ENCODE data around the gene UPB1.

Gene UPB1

DNA sequence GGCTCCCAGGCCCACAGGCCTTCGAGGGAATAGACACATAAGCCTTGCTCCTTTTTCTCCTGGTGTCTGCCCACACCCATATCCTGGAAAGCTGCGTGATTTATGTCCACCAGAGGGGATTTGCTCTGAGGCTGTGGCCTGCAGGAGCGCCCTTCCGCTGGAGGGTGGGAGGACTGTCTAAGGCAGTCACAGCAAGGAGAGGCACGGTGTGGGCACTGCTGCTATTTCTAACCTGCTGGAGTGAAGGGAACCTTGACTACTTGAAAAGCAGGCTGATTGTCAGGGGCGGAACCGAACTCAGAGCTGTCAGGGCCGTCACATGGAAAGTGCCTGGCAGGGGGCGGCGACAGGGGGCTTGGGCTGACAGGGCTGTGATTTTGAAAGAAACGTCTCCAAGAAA is 3.7 kb downstream of the UPB1 start:
- TF ChIP-seq ARNT (IDR thresholded peaks at IDR 0.05) (no peak), SP1 (IDR thresholded peaks at IDR 0.05) (no peak)
- TF ChIP-seq, protein P1, sequence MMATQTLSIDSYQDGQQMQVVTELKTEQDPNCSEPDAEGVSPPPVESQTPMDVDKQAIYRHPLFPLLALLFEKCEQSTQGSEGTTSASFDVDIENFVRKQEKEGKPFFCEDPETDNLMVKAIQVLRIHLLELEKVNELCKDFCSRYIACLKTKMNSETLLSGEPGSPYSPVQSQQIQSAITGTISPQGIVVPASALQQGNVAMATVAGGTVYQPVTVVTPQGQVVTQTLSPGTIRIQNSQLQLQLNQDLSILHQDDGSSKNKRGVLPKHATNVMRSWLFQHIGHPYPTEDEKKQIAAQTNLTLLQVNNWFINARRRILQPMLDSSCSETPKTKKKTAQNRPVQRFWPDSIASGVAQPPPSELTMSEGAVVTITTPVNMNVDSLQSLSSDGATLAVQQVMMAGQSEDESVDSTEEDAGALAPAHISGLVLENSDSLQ (IDR thresholded peaks at IDR 0.05): 0 out of 2 replicates have a peak, but pooled peaks have one; percentile 60
- DNase-seq (ENCODE audit: extremely low spot score): no peak
- CTCF ChIA-PET: no interaction called here
- POLR2A ChIA-PET: no interaction called here

DNA sequence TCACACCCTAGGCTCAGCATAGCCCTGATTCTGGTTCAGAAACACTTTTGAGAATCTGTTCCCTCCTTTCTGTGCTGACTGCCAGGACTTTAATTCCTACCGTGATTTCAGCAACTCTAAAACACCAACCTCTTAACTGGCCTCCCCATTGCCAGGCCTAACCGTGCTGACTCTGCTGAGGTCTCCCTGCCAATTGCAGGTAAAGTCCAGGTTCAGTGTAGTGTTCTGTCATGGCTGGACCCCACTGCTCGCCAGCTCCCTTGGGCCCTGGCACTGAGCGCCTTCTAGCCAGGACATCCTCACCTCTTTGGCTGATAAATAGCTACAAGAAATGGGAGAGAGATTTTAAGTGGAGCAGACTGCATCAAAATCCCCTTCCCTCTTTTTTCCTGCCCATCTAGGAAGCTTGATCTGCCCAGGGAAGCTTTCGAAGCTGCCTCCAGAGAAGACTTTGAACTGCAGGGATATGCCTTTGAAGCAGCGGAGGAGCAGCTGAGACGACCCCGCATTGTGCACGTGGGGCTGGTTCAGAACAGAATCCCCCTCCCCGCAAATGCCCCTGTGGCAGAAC is 4.7 kb downstream of the UPB1 start:
- no peak for DNase-seq (ENCODE audit: extremely low spot score)
- POLR2A ChIA-PET: no interaction called here
- no peak for TF ChIP-seq BHLHE40 (IDR thresholded peaks at IDR 0.05; ENCODE audit: borderline replicate concordance)
- TF ChIP-seq, protein P1 (IDR thresholded peaks at IDR 0.05): no peak
- TF ChIP-seq HDGF (IDR thresholded peaks at IDR 0.05; ENCODE audit: borderline replicate concordance): no peak
- no peak for TF ChIP-seq NFRKB (IDR thresholded peaks at IDR 0.05)
- no peak for TF ChIP-seq SP1 (IDR thresholded peaks at IDR 0.05)
- CTCF ChIA-PET: no interaction called here

DNA sequence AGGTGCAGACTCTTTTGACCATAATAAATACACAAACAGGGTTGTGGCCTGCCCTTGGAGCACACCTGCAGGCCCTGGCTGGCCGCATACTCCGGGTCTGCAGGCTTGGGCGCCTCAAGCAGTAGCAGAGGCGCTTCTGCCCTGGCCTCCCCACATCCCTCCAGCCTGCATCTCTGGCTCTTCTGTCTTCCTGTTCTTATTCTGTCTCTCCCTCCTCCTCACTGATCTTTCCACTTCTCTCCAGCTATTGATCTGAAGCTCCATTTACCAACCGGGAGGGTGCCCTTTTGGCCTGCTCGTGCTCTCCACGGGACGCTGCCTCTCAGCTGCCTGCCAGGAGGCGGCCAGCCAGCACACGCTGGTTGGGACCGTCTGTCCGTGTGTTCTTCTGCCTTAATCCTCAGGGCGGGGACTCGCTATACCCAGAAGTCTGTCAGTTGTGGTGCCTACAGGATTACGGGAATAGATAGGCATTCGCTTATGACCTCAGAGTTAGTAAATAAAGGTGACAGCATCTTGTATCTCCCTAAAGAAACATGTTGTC is 5.2 kb downstream of the UPB1 start:
- TF ChIP-seq, protein P1 (IDR thresholded peaks at IDR 0.05): no peak
- TF ChIP-seq CTBP1 (IDR thresholded peaks at IDR 0.05; ENCODE audit: borderline replicate concordance): no peak
- no peak for TF ChIP-seq BHLHE40 (IDR thresholded peaks at IDR 0.05; ENCODE audit: borderline replicate concordance)
- no peak for TF ChIP-seq FOXA1 (IDR thresholded peaks at IDR 0.05)
- no peak for DNase-seq (ENCODE audit: extremely low spot score)
- ChIA-PET CTCF (no interaction called here), POLR2A (no interaction called here)

DNA sequence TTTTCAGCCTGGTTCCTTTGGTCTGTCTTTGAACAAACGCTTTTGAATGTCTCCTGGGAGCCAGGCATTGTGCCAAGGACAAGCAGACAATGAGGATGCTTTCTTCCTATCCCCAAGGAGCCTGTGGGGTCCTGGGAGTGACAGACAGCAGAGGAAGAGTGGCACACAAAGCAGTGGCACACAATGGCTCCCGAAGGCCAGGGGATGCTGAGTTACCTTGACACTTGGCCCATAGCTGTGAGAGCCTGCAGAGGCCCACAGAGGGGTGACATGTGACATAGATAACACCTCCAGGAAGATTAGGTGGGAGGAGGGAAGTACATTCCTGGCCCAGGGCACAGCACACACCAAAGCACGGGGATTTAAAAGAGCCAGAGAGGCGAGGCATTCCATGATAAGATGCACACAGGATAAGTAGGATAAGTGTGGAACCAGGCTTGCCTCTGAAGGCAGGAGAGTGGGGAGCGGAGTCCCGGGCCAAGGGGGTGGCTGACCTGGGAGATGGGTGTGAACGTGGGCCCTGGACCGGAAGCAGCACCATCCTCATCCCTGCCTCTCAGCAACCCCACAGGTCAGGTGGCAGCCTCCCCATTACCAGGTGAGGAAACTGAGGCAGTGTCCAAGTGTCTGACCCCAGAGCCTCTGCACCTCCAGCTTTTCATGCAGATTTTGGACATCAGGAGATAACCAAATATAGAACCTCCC is 6.3 kb downstream of the UPB1 start:
- POLR2A ChIA-PET: no interaction called here
- CTCF ChIA-PET: interaction anchor here (1.8 kb wide), 2 partner anchors 20 to 79 kb away, joined by 5 read pairs; no protein-coding TSS in a partner anchor

DNA sequence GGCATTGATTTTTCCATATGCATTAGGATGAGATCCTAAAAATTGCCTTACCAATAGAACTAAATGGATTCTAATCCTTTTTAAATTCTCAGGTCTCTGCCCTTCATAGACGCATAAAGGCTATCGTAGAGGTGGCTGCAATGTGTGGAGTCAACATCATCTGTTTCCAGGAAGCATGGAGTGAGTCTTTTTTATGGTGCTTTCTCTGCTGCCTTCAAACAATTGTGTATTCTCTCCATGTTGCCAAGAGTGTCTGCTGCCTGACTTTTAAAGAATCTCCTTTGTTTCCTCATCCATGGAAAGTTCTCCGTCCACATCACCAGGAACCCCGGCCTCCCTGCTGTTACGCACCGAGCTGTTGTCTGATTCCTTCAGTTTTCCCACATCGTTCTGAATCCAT is 6.9 kb downstream of the UPB1 start:
- no peak for DNase-seq (ENCODE audit: extremely low spot score)
- TF ChIP-seq BHLHE40 (IDR thresholded peaks at IDR 0.05; ENCODE audit: borderline replicate concordance) (no peak), NFRKB (IDR thresholded peaks at IDR 0.05) (no peak), FOXM1 (IDR thresholded peaks at IDR 0.05; ENCODE audit: borderline replicate concordance) (no peak), L3MBTL2 (conservative IDR thresholded peaks at IDR 0.05) (no peak), LEF1 (IDR thresholded peaks at IDR 0.05; ENCODE audit: borderline replicate concordance) (no peak), ELF4 (IDR thresholded peaks at IDR 0.05) (no peak), CTBP1 (IDR thresholded peaks at IDR 0.05; ENCODE audit: borderline replicate concordance) (no peak), FOXA1 (IDR thresholded peaks at IDR 0.05) (no peak)
- TF ChIP-seq, protein P1 (IDR thresholded peaks at IDR 0.05): no peak
- ChIA-PET POLR2A (no interaction called here), CTCF (interaction anchor here (1.8 kb wide), 2 partner anchors 20 to 80 kb away, joined by 5 read pairs; no protein-coding TSS in a partner anchor)

More for the DNA sequence above, 6.3 kb downstream of the UPB1 start:
- no peak for DNase-seq (ENCODE audit: extremely low spot score)
- no peak for TF ChIP-seq CTBP1 (IDR thresholded peaks at IDR 0.05; ENCODE audit: borderline replicate concordance)
- TF ChIP-seq TARDBP (IDR thresholded peaks at IDR 0.05): no peak
- no peak for TF ChIP-seq ZNF384 (IDR thresholded peaks at IDR 0.05)
- TF ChIP-seq, protein P1 (IDR thresholded peaks at IDR 0.05): no peak
- no peak for TF ChIP-seq SUZ12 (IDR thresholded peaks at IDR 0.05)
- no peak for TF ChIP-seq HDGF (IDR thresholded peaks at IDR 0.05; ENCODE audit: borderline replicate concordance)
- no peak for TF ChIP-seq SP1 (IDR thresholded peaks at IDR 0.05)
- no peak for TF ChIP-seq NFRKB (IDR thresholded peaks at IDR 0.05)
- TF ChIP-seq BHLHE40 (IDR thresholded peaks at IDR 0.05; ENCODE audit: borderline replicate concordance): no peak
- TF ChIP-seq ELF4 (IDR thresholded peaks at IDR 0.05): no peak

DNA sequence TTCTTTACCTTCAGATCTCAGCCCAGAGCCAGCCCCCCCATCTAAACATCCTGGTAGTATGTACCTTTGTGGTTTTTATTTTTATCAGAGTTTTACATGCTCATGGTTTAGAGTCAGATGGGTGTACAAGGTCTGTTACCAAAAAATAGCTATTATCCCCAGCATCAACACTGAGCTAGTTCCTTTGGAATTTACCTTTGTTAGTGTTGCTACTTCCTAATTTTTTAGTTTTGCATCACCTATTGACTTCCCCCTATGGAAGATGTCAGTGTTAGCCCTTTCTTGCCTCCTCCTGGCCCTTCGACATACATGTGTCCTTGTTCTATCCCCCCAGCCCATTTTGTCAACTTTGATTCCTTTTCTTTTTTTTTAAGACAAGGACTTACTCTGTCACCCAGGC is 7.4 kb downstream of the UPB1 start:
- ChIA-PET POLR2A (no interaction called here), CTCF (interaction anchor here (0.7 to 1.8 kb wide), 4 partner anchors 10 to 778 kb away, joined by 3 to 5 read pairs (median 4); no protein-coding TSS in a partner anchor)
- DNase-seq (ENCODE audit: extremely low spot score): no peak
- TF ChIP-seq FOXM1 (IDR thresholded peaks at IDR 0.05; ENCODE audit: borderline replicate concordance): no peak
- no peak for TF ChIP-seq FOXA1 (IDR thresholded peaks at IDR 0.05)
- no peak for TF ChIP-seq SP1 (IDR thresholded peaks at IDR 0.05)
- TF ChIP-seq BHLHE40 (IDR thresholded peaks at IDR 0.05; ENCODE audit: borderline replicate concordance): no peak
- TF ChIP-seq NFRKB (IDR thresholded peaks at IDR 0.05): no peak
- no peak for TF ChIP-seq L3MBTL2 (conservative IDR thresholded peaks at IDR 0.05)
- no peak for TF ChIP-seq TARDBP (IDR thresholded peaks at IDR 0.05)
- no peak for TF ChIP-seq ZNF384 (IDR thresholded peaks at IDR 0.05)
- no peak for TF ChIP-seq CTBP1 (IDR thresholded peaks at IDR 0.05; ENCODE audit: borderline replicate concordance)
